ENCODE measurements around the gene ZNF311. TPM values are rescaled to one million over a fixed set of nuclear protein-coding genes. Genes with fewer than 3 reads are reported as not detected.

The ZNF311 gene
- total and polyA plus RNA-seq, 9 of the 15 experiments (the other 6 are each of a cell fraction or from before 2014, with no cell fraction given), result 5.1 to 10.0 (median 7.5) TPM

GRCh38 chr6:28981833-28982475, 23.2 kb downstream of the ZNF311 start (continued):
- TF ChIP-seq FOSL1 (tag; conservative IDR thresholded peaks at IDR 0.05) (peak; percentile 48; the same call in 1 of the 2 replicates), GABPA (tag; conservative IDR thresholded peaks at IDR 0.05; ENCODE audit: low read depth) (peak; percentile 41; the same call in 1 of the 2 replicates), ZFP1 (CRISPR knock-in tag; IDR thresholded peaks at IDR 0.05) (peak; percentile 28; the same call in 1 of the 2 replicates), GTF2E2 (tag; IDR thresholded peaks at IDR 0.05) (no peak), PTBP1 (IDR thresholded peaks at IDR 0.05; ENCODE audit: low read depth, low read length) (no peak), RNF2 (IDR thresholded peaks at IDR 0.05) (peak; percentile 68), FOS (IDR thresholded peaks at IDR 0.05; ENCODE audit: extremely low read depth, insufficient read length) (no peak), CREM (IDR thresholded peaks at IDR 0.05; ENCODE audit: low read depth) (peak; percentile 65), CREB3L1 (IDR thresholded peaks at IDR 0.05; ENCODE audit: borderline replicate concordance, low read depth) (no peak; the same call in 1 of the 2 replicates), ZNF41 (CRISPR knock-in tag; conservative IDR thresholded peaks at IDR 0.05) (no peak)
- TF ChIP-seq, protein P1, sequence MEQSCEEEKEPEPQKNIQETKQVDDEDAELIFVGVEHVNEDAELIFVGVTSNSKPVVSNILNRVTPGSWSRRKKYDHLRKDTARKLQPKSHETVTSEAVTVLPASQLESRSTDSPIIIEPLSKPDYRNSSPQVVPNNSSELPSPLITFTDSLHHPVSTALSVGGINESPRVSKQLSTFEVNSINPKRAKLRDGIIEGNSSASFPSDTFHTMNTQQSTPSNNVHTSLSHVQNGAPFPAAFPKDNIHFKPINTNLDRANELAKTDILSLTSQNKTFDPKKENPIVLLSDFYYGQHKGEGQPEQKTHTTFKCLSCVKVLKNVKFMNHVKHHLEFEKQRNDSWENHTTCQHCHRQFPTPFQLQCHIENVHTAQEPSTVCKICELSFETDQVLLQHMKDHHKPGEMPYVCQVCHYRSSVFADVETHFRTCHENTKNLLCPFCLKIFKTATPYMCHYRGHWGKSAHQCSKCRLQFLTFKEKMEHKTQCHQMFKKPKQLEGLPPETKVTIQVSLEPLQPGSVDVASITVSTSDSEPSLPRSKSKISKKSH (CRISPR knock-in tag; IDR thresholded peaks at IDR 0.05), result no peak
- TF ChIP-seq, protein P2, sequence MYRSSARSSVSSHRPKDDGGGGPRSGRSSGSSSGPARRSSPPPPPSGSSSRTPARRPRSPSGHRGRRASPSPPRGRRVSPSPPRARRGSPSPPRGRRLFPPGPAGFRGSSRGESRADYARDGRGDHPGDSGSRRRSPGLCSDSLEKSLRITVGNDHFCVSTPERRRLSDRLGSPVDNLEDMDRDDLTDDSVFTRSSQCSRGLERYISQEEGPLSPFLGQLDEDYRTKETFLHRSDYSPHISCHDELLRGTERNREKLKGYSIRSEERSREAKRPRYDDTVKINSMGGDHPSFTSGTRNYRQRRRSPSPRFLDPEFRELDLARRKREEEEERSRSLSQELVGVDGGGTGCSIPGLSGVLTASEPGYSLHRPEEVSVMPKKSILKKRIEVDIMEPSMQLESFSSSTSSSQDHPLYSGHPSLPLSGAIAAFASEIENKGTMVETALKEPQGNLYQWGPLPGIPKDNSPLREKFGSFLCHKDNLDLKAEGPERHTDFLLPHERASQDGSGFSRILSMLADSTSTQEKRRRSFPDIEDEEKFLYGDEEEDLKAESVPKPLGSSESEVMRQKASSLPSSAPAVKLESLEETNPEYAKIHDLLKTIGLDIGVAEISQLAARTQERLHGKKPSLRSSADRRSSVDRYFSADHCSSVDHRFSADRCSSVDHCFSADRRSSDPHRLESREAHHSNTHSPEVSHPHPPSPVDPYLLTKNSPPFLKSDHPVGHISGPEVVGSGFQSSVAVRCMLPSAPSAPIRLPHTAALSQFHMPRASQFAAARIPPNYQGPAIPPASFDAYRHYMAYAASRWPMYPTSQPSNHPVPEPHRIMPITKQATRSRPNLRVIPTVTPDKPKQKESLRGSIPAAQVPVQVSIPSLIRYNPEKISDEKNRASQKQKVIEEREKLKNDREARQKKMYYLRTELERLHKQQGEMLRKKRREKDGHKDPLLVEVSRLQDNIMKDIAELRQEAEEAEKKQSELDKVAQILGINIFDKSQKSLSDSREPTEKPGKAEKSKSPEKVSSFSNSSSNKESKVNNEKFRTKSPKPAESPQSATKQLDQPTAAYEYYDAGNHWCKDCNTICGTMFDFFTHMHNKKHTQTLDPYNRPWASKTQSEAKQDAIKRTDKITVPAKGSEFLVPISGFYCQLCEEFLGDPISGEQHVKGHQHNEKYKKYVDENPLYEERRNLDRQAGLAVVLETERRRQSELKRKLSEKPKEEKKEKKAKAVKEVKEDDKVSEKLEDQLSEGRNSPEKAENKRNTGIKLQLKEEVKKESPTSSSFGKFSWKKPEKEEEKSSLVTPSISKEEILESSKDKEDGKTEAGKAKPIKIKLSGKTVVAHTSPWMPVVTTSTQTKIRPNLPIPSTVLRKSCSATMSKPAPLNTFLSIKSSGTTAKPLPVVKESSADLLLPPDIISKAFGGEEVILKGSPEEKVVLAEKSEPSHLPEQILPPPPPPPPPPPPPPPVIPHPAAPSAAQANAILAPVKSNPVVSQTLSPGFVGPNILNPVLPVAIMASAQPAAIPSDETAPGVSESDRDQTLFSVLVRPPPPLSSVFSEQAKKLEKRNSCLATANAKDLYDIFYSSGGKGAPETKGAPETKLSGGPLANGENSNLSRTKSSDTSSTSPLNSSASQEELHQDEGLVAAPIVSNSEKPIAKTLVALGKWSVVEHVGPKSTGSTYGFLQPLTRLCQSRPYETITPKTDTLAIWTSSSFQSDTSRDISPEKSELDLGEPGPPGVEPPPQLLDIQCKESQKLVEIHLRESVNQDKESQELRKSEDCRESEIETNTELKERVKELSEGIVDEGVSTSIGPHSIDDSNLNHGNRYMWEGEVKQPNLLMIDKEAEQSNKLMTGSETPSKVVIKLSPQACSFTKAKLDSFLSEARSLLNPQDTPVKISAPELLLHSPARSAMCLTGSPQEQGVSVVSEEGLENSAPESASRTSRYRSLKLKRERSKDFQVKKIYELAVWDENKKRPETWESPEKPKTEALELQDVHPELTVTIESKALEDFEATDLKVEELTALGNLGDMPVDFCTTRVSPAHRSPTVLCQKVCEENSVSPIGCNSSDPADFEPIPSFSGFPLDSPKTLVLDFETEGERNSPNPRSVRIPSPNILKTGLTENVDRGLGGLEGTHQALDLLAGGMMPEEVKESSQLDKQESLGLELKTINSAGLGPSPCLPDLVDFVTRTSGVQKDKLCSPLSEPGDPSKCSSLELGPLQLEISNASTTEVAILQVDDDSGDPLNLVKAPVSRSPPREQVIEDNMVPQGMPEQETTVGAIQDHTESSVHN (IDR thresholded peaks at IDR 0.05; ENCODE audit: borderline replicate concordance in 1 of 2, low read depth in 1 of 2), result no peak
- TF ChIP-seq, protein P3, sequence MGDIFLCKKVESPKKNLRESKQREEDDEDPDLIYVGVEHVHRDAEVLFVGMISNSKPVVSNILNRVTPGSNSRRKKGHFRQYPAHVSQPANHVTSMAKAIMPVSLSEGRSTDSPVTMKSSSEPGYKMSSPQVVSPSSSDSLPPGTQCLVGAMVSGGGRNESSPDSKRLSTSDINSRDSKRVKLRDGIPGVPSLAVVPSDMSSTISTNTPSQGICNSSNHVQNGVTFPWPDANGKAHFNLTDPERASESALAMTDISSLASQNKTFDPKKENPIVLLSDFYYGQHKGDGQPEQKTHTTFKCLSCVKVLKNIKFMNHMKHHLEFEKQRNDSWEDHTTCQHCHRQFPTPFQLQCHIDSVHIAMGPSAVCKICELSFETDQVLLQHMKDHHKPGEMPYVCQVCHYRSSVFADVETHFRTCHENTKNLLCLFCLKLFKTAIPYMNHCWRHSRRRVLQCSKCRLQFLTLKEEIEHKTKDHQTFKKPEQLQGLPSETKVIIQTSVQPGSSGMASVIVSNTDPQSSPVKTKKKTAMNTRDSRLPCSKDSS (IDR thresholded peaks at IDR 0.05; ENCODE audit: low read depth, partially characterized antibody), result no peak
